Stimulated activated CD8-positive, alpha-beta memory T cell treated with anti-CD3 and anti-CD28 coated beads, Interleukin-15, amount 100 ng/mL, for 1 hour (primary cell): ENCODE results near the gene CUTA.

ENCODE experiments used
- DNase-seq: peaks from one replicate; pipeline ENCODE4 v3.0.0-alpha.2; 2020; ENCODE audit warnings: low read depth

Gene CUTA

GRCh38 chr6:33438978-33439594 is 21.2 kb upstream of the CUTA start:
- DNase-seq = no peak

- no peak for DNase-seq
Measured at GRCh38 chr6:33437666-33438065, 19.8 kb upstream of the CUTA start.

DNA sequence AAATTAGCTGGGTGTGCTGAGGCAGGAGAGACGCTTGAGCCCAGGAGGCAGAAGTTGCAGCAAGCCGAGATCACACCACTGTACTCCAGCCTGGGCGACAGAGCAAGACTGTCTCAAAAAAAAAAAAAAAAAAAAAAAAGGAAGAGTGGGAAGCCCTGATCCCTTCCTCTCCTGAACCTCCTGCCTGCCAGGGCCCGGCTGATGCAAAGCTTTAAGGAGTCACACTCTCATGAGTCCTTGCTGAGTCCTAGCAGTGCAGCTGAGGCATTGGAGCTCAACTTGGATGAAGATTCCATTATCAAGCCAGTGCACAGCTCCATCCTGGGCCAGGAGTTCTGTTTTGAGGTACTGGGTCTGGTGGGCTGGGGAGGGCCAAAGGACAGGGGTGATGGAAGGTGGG is 17.1 kb upstream of the CUTA start:
- DNase-seq = no peak

- DNase-seq = no peak
Measured at GRCh38 chr6:33433544-33434191, 15.8 kb upstream of the CUTA start.

- DNase-seq = no peak
Measured at GRCh38 chr6:33433001-33433543, 15.2 kb upstream of the CUTA start.

- no peak for DNase-seq
Measured at GRCh38 chr6:33432546-33432945, 14.6 kb upstream of the CUTA start.

GRCh38 chr6:33431880-33432541 is 14.1 kb upstream of the CUTA start:
- DNase-seq = no peak

GRCh38 chr6:33430991-33431879 is 13.3 kb upstream of the CUTA start:
- peak; percentile 69 for DNase-seq

DNA sequence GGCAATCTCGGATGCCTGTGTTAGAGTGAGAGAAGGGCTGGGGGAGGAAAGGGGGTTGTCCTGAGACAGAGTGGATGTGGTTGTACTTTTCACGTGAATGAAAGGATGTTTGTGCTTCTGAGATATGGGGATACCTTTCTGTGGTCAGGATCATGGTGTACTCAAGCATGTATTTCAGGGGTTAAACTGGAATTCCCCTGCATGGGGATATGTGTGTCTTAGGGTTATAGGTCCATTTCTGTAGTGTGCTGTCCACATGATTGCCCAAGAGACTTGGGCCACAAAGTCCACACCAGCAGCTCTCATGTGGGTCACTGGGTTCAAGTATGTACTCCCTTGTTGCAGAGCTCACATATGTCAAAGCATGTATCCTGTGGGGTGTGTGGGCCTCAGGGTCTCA is 12.4 kb upstream of the CUTA start:
- no peak for DNase-seq

- DNase-seq = no peak
Measured at GRCh38 chr6:33429750-33430052, 11.8 kb upstream of the CUTA start.

GRCh38 chr6:33428966-33429749 is 11.3 kb upstream of the CUTA start:
- DNase-seq = no peak

- no peak for DNase-seq
Measured at GRCh38 chr6:33428224-33428965, 10.5 kb upstream of the CUTA start.

DNA sequence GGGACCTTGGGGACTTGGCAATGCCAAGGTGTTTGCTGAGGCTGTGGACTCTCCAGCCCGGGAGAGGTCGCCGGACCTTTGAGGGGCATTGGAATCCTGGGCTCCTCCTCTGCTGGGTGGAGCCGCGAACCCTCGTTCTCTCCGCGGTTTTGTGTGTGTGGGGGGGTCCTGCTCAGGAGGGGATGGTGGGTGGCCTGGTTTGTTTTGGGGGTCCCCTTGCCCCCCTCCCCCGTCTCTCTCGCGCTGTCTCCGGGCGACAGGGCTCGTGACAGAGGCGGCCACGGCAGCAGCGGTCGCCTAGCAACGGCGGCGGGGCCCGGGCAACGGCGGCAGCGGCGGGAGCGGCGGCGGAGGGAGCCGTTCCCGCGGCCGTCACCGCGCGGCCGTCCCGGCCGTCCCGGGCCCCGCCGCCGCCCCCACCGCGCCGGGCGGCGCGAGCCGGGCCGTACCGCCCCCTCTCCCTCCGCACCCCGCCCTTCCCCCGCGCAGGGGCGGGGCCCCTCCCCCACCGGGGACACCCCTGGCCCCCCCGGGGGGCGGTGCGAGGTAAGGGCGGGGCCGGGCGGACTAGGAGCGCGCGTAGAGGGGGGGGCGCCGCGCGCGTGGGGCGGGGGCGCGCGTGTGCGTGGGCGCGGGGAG is 9.8 kb upstream of the CUTA start:
- DNase-seq = no peak

DNA sequence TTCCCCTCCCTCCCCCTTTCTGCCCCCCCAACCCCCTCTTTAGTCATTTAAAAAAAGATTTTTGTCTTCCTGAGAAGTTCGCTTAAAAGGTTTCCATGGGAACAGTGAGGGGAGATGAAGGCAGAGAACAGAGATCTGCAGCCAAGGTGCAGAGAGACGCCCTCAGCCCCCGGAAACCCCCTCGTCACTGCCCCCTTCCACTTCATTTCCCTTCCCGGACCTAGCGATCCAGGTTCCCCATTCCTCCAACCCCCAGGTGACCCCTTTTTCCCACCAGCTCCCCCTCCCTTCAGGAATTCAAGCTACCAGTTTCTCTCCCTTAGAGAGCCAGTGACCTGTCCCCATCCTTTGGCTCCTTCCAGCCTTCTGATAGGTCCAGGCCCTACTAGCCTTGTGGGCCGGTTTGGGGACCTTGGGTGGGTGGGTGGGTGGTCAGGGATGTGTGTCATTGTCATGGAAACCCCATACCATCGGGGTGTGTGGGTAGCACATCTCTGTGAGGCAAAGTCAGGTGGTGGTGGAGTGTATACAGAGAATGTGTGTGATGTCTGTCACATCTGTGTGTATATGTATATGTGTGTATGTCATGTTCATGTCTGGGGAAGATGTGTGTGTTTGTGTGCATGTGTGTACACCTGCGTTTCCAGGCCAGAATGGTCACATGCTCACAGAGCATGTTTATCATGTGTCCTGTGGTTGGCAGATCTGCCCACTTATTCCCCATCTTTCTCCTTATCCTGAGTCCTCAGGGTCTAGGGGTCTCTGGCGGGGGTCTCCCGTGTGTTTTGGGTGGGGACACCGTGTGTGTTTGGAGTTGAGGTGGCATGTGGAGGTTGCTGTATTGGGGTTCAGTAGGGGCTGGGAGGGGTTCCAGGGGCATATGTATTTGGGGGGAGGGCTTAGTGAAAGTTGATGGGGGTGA is 8.9 kb upstream of the CUTA start:
- DNase-seq = no peak

GRCh38 chr6:33425668-33426577 is 8.0 kb upstream of the CUTA start:
- peak; percentile 66 for DNase-seq

DNA sequence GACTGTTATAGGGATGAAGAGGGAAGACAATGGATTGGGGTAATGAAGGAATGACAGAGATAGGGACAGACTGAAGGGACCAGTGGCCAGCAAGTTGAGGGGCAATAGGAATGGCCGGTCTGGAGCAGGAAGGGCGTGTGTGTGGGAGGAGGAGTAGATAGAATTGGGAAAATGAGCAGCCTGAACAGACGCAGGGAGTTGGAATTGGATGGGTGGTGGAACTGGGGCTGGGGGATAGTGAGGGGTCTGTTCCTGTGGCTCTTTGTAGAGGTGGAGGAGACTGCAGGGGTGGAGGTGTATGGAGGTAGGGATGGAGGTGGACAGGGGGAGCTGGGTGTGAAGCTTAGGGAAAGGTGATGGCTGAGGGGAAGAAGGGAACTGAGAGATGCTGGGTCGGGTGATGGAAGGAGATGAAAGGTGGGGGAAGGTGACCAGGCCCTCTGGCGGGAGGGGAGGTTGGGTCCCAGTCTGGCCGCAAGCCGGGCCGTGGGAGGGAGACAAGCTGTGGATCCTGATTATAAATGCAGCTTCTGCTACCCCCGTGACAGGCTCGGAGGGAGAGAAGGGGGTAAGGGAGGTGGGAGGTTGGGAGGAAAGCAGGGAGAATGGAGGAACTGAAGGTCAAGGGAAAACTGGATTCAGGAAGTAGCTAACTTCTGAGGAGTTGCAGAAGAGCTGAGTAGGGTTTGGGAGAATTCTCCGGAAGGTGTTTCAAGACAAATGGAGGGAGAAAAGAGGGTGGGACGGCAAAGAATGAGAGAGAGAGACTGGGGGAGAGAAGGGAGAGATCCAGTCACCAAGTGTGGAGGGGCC is 7.2 kb upstream of the CUTA start:
- DNase-seq = no peak

DNA sequence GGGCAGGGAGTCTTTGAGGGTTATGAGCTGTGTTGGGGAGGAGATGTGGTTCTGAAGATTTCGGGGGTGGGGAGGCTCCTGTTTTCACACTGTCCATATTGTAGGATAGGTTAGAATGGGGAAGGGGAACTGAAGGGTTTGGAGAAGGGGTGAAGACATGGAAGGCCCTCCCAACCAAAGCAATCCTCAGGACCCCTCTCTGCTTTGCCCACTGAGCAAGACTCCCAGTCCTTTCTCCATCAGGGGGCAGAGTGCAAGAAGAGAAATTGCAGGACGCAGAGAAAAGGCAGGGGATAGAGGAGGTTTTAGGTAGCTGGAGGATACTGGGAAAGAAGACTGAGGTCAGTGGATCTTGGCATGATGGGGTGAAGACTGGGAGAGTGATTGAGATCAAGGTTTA is 5.9 kb upstream of the CUTA start:
- DNase-seq = no peak

GRCh38 chr6:33421344-33421643 is 3.4 kb upstream of the CUTA start:
- no peak for DNase-seq
